Right cardiac atrium (tissue), 5 donors: Measurements from ENCODE around the gene GGCT. TPM values are rescaled to one million over a fixed set of nuclear protein-coding genes. Genes with fewer than 3 reads are reported as not detected.

Source experiments
- ATAC-seq, 2 donors: fragments of 200-7000 bp; cut with Tn5 transposase; one replicate each; pipeline versions ENCODE4 v1.8.0 to v1.9.1; 2020; ENCODE audit warnings: moderate library complexity in 2 of 2, mild to moderate bottlenecking in 1 of 2
- DNase-seq, 3 donors: peaks; one replicate each; pipeline ENCODE4 v3.0.0-alpha.2; 2020
- H3K27ac ChIP-seq: one replicate; pipeline ENCODE4 v1.5.1; 2013; ENCODE audit warnings: mild to moderate bottlenecking, low read length, control low read depth, moderate library complexity
- H3K27me3 ChIP-seq: one replicate; pipeline ENCODE4 v1.6.1; 2013; ENCODE audit not compliant: control insufficient read depth, insufficient read depth
- H3K4me1 ChIP-seq: one replicate; pipeline ENCODE4 v1.6.1; 2013; ENCODE audit warnings: low read length; ENCODE audit not compliant: control insufficient read depth, insufficient read depth
- H3K4me3 ChIP-seq: one replicate; pipeline ENCODE4 v1.5.1; 2013; ENCODE audit warnings: low read length, control low read depth
- H3K9me3 ChIP-seq: one replicate; pipeline ENCODE4 v1.6.1; 2013; ENCODE audit warnings: low read length; ENCODE audit not compliant: control insufficient read depth
- WGBS: extraction: QIAGEN DNeasy Blood & Tissue Kit; methylation state at CpG from one replicate; pipeline ENCODE4 v1.1.7; 2013; 5-methylcytosine and 5-hydroxymethylcytosine counted together
- intact Hi-C, 4 donors: fragments of 100-400 bp; cut with DNase I; formaldehyde crosslinking; loops; one replicate each; pipeline versions ENCODE4 v1.11.0 to v1.14.0; 2022 to 2023
- polyA plus RNA-seq: library from polyadenylated mRNA; stranded (reverse); fragments of 200-250 nt; gene quantifications from one replicate; pipeline ENCODE4 v1.2.3, GENCODE V29; 2013
- total RNA-seq, 4 donors: library from RNA; stranded (reverse); fragmentation: NEBNext Ultra II Directional; extraction: Animal tissue kit (Norgen Biotek cat#: 25700); gene quantifications; one replicate each; pipeline ENCODE4 v1.2.1, GENCODE V29; 2021
- donor health status: healthy with polysubstance abuse.
- donor health status: DM: no; HTN: yes; CAD: no.
- donor health status: DM: no; HTN: no; CAD: no.
- donor health status: DM: no; HTN: yes; CAD: no; lungs with severe emphysema.
- donor health status: DM: yes; HTN: yes; CAD: no.

The GGCT gene
- total and polyA plus RNA-seq, 5 donors: 21.2 to 41.0 (median 23.0) TPM

- H3K4me1 ChIP-seq: peaks cover 42% of the 10 kb centered on the region
- DNase-seq (peak in 2 of 3 donors; percentile 70 to 75), ATAC-seq (peak; percentile 43 to 69)
- peak overlapping the region; percentile 87 for H3K27ac ChIP-seq
- no peaks in the 10 kb centered on the region for H3K9me3 ChIP-seq
- no peaks in the 10 kb centered on the region for H3K27me3 ChIP-seq
- WGBS: 15% methylated on average over 14 of the region's 14 CpGs
- H3K4me3 ChIP-seq: peak overlapping the region; percentile 5
- intact Hi-C loops: no loop called here
These were observed 34.4 kb downstream of the GGCT start for GRCh38 chr7:30470163-30470770.

GRCh38 chr7:30469303-30469702 is 35.3 kb downstream of the GGCT start:
- H3K27ac ChIP-seq: peak overlapping the region; percentile 87
- 8% methylated on average over 5 of the region's 5 CpGs for WGBS
- intact Hi-C loops: no loop called here
- peak; percentile 87 to 88 for ATAC-seq
- H3K9me3 ChIP-seq: no peaks in the 10 kb centered on the region
- peaks cover 44% of the 10 kb centered on the region for H3K4me1 ChIP-seq
- no peaks in the 10 kb centered on the region for H3K27me3 ChIP-seq
- no peak overlapping the region for H3K4me3 ChIP-seq
- peak; percentile 84 to 93 (median 93) for DNase-seq

GRCh38 chr7:30468791-30469190 is 35.8 kb downstream of the GGCT start:
- peak in 2 of 3 donors; percentile 54 to 55 for DNase-seq
- no peak overlapping the region for H3K4me3 ChIP-seq
- no peaks in the 10 kb centered on the region for H3K27me3 ChIP-seq
- peak overlapping the region; percentile 87 for H3K27ac ChIP-seq
- peak in 1 of 2 donors; percentile 12 for ATAC-seq
- intact Hi-C loops: no loop called here
- H3K9me3 ChIP-seq: no peaks in the 10 kb centered on the region
- H3K4me1 ChIP-seq: peaks cover 45% of the 10 kb centered on the region
- 37% methylated on average over 4 of the region's 4 CpGs for WGBS

GRCh38 chr7:30468041-30468440 is 36.6 kb downstream of the GGCT start:
- Histone ChIP-seq H3K4me3 (no peak overlapping the region), H3K9me3 (no peaks in the 10 kb centered on the region), H3K27me3 (no peaks in the 10 kb centered on the region), H3K4me1 (peaks cover 42% of the 10 kb centered on the region), H3K27ac (no peak overlapping the region)
- no peak for ATAC-seq
- intact Hi-C loops: no loop called here
- no peak for DNase-seq
- 47% methylated on average over 2 of the region's 2 CpGs for WGBS

- Histone ChIP-seq H3K4me3 (no peak overlapping the region), H3K4me1 (peaks cover 39% of the 10 kb centered on the region), H3K9me3 (no peaks in the 10 kb centered on the region), H3K27me3 (no peaks in the 10 kb centered on the region), H3K27ac (no peak overlapping the region)
- WGBS: 86% methylated on average over 4 of the region's 4 CpGs
- intact Hi-C loops: no loop called here
- ATAC-seq (no peak), DNase-seq (no peak)
These were observed 37.4 kb downstream of the GGCT start for GRCh38 chr7:30467271-30467670.

- no peak for ATAC-seq
- Histone ChIP-seq H3K27me3 (no peaks in the 10 kb centered on the region), H3K4me3 (no peak overlapping the region), H3K9me3 (no peaks in the 10 kb centered on the region), H3K4me1 (peaks cover 32% of the 10 kb centered on the region), H3K27ac (no peak overlapping the region)
- intact Hi-C loops: no loop called here
- no peak for DNase-seq
- WGBS: 66% methylated on average over 4 of the region's 4 CpGs
These were observed 38.4 kb downstream of the GGCT start for GRCh38 chr7:30466266-30466665.

GRCh38 chr7:30465811-30466180 is 38.8 kb downstream of the GGCT start:
- Histone ChIP-seq H3K4me1 (peaks cover 30% of the 10 kb centered on the region), H3K27ac (peak overlapping the region; percentile 75)
- 79% methylated on average over 2 of the region's 2 CpGs for WGBS

GRCh38 chr7:30465046-30465810 is 39.4 kb downstream of the GGCT start:
- Histone ChIP-seq H3K27me3 (no peaks in the 10 kb centered on the region), H3K4me3 (no peak overlapping the region), H3K4me1 (peaks cover 31% of the 10 kb centered on the region), H3K27ac (no peak overlapping the region), H3K9me3 (no peaks in the 10 kb centered on the region)
- ATAC-seq (no peak), DNase-seq (no peak)
- intact Hi-C loops: no loop called here
- 71% methylated on average over 5 of the region's 5 CpGs for WGBS

More at GRCh38 chr7:30465811-30466180, 38.8 kb downstream of the GGCT start:
- DNase-seq (peak in 1 of 3 donors; percentile 51), ATAC-seq (no peak)
- intact Hi-C loops: no loop called here
- no peaks in the 10 kb centered on the region for H3K27me3 ChIP-seq
- H3K4me3 ChIP-seq: no peak overlapping the region
- no peaks in the 10 kb centered on the region for H3K9me3 ChIP-seq

GRCh38 chr7:30464231-30464671 is 40.4 kb downstream of the GGCT start:
- ATAC-seq: peak in 1 of 2 donors; percentile 9
- Histone ChIP-seq H3K4me1 (peaks cover 23% of the 10 kb centered on the region), H3K9me3 (no peaks in the 10 kb centered on the region), H3K4me3 (no peak overlapping the region), H3K27me3 (no peaks in the 10 kb centered on the region), H3K27ac (peak overlapping the region; percentile 9)
- WGBS: 33% methylated on average over 5 of the region's 5 CpGs
- peak in 1 of 3 donors; percentile 55 for DNase-seq
- intact Hi-C loops: no loop called here

- DNase-seq: no peak
- ATAC-seq: no peak
- 49% methylated on average over 6 of the region's 6 CpGs for WGBS
These were observed 41.1 kb downstream of the GGCT start for GRCh38 chr7:30463405-30464145.

GRCh38 chr7:30462179-30462578 is 42.5 kb downstream of the GGCT start:
- intact Hi-C loops: no loop called here
- no peaks in the 10 kb centered on the region for H3K9me3 ChIP-seq
- DNase-seq (no peak), ATAC-seq (no peak)
- H3K27me3 ChIP-seq: no peaks in the 10 kb centered on the region
- peaks cover 19% of the 10 kb centered on the region for H3K4me1 ChIP-seq
- H3K4me3 ChIP-seq: no peak overlapping the region
- WGBS: 90% methylated on average over 1 of the region's 1 CpG
- no peak overlapping the region for H3K27ac ChIP-seq

More at GRCh38 chr7:30463405-30464145, 41.1 kb downstream of the GGCT start:
- Histone ChIP-seq H3K27me3 (no peaks in the 10 kb centered on the region), H3K4me3 (no peak overlapping the region), H3K4me1 (peaks cover 19% of the 10 kb centered on the region), H3K27ac (no peak overlapping the region), H3K9me3 (no peaks in the 10 kb centered on the region)
- intact Hi-C loops: no loop called here
